ENCODE data around the gene TTLL5. TPM values are rescaled to one million over a fixed set of nuclear protein-coding genes. Genes with fewer than 3 reads are reported as not detected.

Gene TTLL5
- total RNA-seq, 1 experiment from 2014 or later = 35.7 TPM

- no peak overlapping the region for H2BK5ac ChIP-seq (ENCODE audit: insufficient read length, low read length)
- WGBS (ENCODE audit: extremely low coverage, insufficient read length, low lambda C conversion rate) = no CpG with 5 or more reads among the region's 10 CpGs
- H3K79me2 ChIP-seq (ENCODE audit: insufficient read depth, low read length) = no peaks in the 10 kb centered on the region
- H3K4me1 Mint-ChIP-seq = no peaks in the 10 kb centered on the region
- no peak overlapping the region for H4K8ac ChIP-seq (replicated peaks; ENCODE audit: insufficient read length, low read depth, low read length)
- no peak overlapping the region for H3K14ac ChIP-seq (ENCODE audit: insufficient read depth, low read length)
- H3K79me1 ChIP-seq (ENCODE audit: insufficient read depth, low read depth, low read length, poor library complexity, severe bottlenecking) = no peaks in the 10 kb centered on the region
- no peak overlapping the region for H4K5ac ChIP-seq (ENCODE audit: insufficient read length, low read depth, low read length)
- no peaks in the 10 kb centered on the region for H3K27me3 Mint-ChIP-seq (ENCODE audit: low read depth)
- no peak overlapping the region for H3K56ac ChIP-seq (ENCODE audit: insufficient read length, low read depth, low read length)
- no peak overlapping the region for H3K4me2 ChIP-seq (ENCODE audit: insufficient read depth, insufficient read length, low read length)
- H2BK12ac ChIP-seq (ENCODE audit: insufficient read length, low read depth, low read length) = no peak overlapping the region
- no peak overlapping the region for H3K4ac ChIP-seq (ENCODE audit: low read depth, low read length)
- no peaks in the 10 kb centered on the region for H3K4me1 ChIP-seq (ENCODE audit: insufficient read depth, low read length)
- H3K9ac ChIP-seq (ENCODE audit: extremely low read depth, insufficient read length, low read length) = no peak overlapping the region
- H4K91ac ChIP-seq (ENCODE audit: insufficient read length, low read depth, low read length) = no peak overlapping the region
- no peaks in the 10 kb centered on the region for H3K9me3 ChIP-seq (ENCODE audit: control insufficient read depth, low read depth, low read length)
- H2AK5ac ChIP-seq (ENCODE audit: insufficient read length, low read length) = no peak overlapping the region
- no peaks in the 10 kb centered on the region for H3K23me2 ChIP-seq (ENCODE audit: insufficient read length, low read depth, low read length, poor library complexity, severe bottlenecking)
- H3K9me3 Mint-ChIP-seq = no peaks in the 10 kb centered on the region
- H3K36me3 Mint-ChIP-seq (ENCODE audit: insufficient read depth in 1 of 3, low read depth in 3 of 3) = peaks cover 3 to 4% (median 4%) of the 10 kb centered on the region in 3 experiments; a peak in 1 of 7 replicates
- no peak for DNase-seq
- no peak for TF ChIP-seq CTCF (conservative IDR thresholded peaks at IDR 0.05)
- no peak overlapping the region for H3K23ac ChIP-seq (ENCODE audit: insufficient read length, low read depth, low read length)
- no peak overlapping the region for H2AFZ ChIP-seq (ENCODE audit: low read length)
- no peak overlapping the region for H3K27ac ChIP-seq (ENCODE audit: insufficient read length, low read depth, low read length)
- no peak overlapping the region for H2BK15ac ChIP-seq (ENCODE audit: low read depth, low read length)
- H3T11ph ChIP-seq (ENCODE audit: low read length) = no peak overlapping the region
- H3K27me3 ChIP-seq (ENCODE audit: insufficient read depth, low read length) = no peaks in the 10 kb centered on the region
- H2BK120ac ChIP-seq (ENCODE audit: low read depth, low read length, poor library complexity, severe bottlenecking) = no peak overlapping the region
- H3K4me3 Mint-ChIP-seq = no peak overlapping the region
- H3K18ac ChIP-seq (ENCODE audit: insufficient read length, low read depth, low read length) = no peak overlapping the region
- H2BK20ac ChIP-seq (ENCODE audit: low read depth, low read length, poor library complexity, severe bottlenecking) = no peak overlapping the region
- no peaks in the 10 kb centered on the region for H4K20me1 ChIP-seq (ENCODE audit: control insufficient read depth, insufficient read depth, insufficient read length)
- H3K27ac Mint-ChIP-seq = no peak overlapping the region; a peak in 2 of 7 replicates
These were observed 171.7 kb downstream of the TTLL5 start for GRCh38 chr14:75832621-75833297.
